ENCODE measurements around the gene ACSM6.

The ACSM6 gene

GRCh38 chr10:95267251-95267650 is 73.2 kb downstream of the ACSM6 start:
- no peak overlapping the region for H3K4ac ChIP-seq (ENCODE audit: low read depth, low read length)
- peaks cover 29 to 31% of the 10 kb centered on the region in 2 experiments for H3K4me1 ChIP-seq (ENCODE audit: control insufficient read depth in 1 of 2, insufficient read depth in 2 of 2, low read length in 2 of 2)
- peaks cover 7% of the 10 kb centered on the region for H3K79me2 ChIP-seq (ENCODE audit: control insufficient read depth, insufficient read depth, low read length, poor library complexity)
- peaks cover 17 to 23% of the 10 kb centered on the region in 2 experiments for H3K36me3 ChIP-seq (ENCODE audit: control insufficient read depth in 1 of 2, insufficient read depth in 2 of 2, low read length in 2 of 2)
- no peak overlapping the region for H3K9ac ChIP-seq (ENCODE audit: low read length)
- H3K9me3 ChIP-seq (ENCODE audit: insufficient read depth, low read depth, low read length) = no peaks in the 10 kb centered on the region
- H3K4me3 ChIP-seq (ENCODE audit: low read depth, low read length) = no peak overlapping the region
- WGBS (ENCODE audit: extremely low coverage, insufficient coverage, insufficient read length) = no CpG with 5 or more reads among the region's 3 CpGs
- no peak overlapping the region for H3K27ac ChIP-seq (ENCODE audit: low read depth, low read length)
- no peaks in the 10 kb centered on the region for H3K27me3 ChIP-seq (ENCODE audit: insufficient read depth, low read length)
- peaks cover 31% of the 10 kb centered on the region for H3K79me1 ChIP-seq (ENCODE audit: low read length)
- H2BK120ac ChIP-seq (ENCODE audit: insufficient read depth, low read length, poor library complexity) = no peak overlapping the region
- no peak overlapping the region for H3K4me2 ChIP-seq (ENCODE audit: low read length)
- H2AK5ac ChIP-seq (ENCODE audit: low read length) = no peak overlapping the region
- no peak overlapping the region for H3K23ac ChIP-seq (ENCODE audit: low read length)
- H4K91ac ChIP-seq (ENCODE audit: low read depth, low read length) = no peak overlapping the region
- no peak overlapping the region for H3K18ac ChIP-seq (ENCODE audit: low read length)
- DNase-seq = no peak
- no peak overlapping the region for H3K14ac ChIP-seq (ENCODE audit: low read length)
- H4K12ac ChIP-seq (ENCODE audit: low read depth, low read length) = no peak overlapping the region
- H2BK5ac ChIP-seq (ENCODE audit: low read depth, low read length, poor library complexity) = no peak overlapping the region
- no peak overlapping the region for H2BK12ac ChIP-seq (ENCODE audit: low read length)
- no peak overlapping the region for H2AFZ ChIP-seq (ENCODE audit: insufficient read depth, low read length, poor library complexity)
- H4K8ac ChIP-seq (ENCODE audit: low read depth, low read length) = no peak overlapping the region

GRCh38 chr10:95268438-95268837 is 74.4 kb downstream of the ACSM6 start:
- Histone ChIP-seq H3K79me2 (ENCODE audit: control insufficient read depth, insufficient read depth, low read length, poor library complexity) (peaks cover 6% of the 10 kb centered on the region), H3K4me1 (ENCODE audit: control insufficient read depth in 1 of 2, insufficient read depth in 2 of 2, low read length in 2 of 2) (peaks cover 25 to 30% of the 10 kb centered on the region in 2 experiments), H3K4me3 (ENCODE audit: low read depth, low read length) (no peak overlapping the region), H3K18ac (ENCODE audit: low read length) (no peak overlapping the region), H2BK120ac (ENCODE audit: insufficient read depth, low read length, poor library complexity) (no peak overlapping the region), H3K4me2 (ENCODE audit: low read length) (peak overlapping the region; percentile 52), H3K9me3 (ENCODE audit: insufficient read depth, low read depth, low read length) (no peaks in the 10 kb centered on the region), H2AK5ac (ENCODE audit: low read length) (no peak overlapping the region), H3K27me3 (ENCODE audit: insufficient read depth, low read length) (no peaks in the 10 kb centered on the region), H3K36me3 (ENCODE audit: control insufficient read depth in 1 of 2, insufficient read depth in 2 of 2, low read length in 2 of 2) (peaks cover 11 to 16% of the 10 kb centered on the region in 2 experiments), H3K4ac (ENCODE audit: low read depth, low read length) (no peak overlapping the region), H3K23ac (ENCODE audit: low read length) (no peak overlapping the region), H2AFZ (ENCODE audit: insufficient read depth, low read length, poor library complexity) (no peak overlapping the region), H3K27ac (ENCODE audit: low read depth, low read length) (peak overlapping the region; percentile 96), H3K79me1 (ENCODE audit: low read length) (peaks cover 26% of the 10 kb centered on the region), H3K14ac (ENCODE audit: low read length) (no peak overlapping the region), H4K12ac (ENCODE audit: low read depth, low read length) (no peak overlapping the region), H4K8ac (ENCODE audit: low read depth, low read length) (no peak overlapping the region), H2BK12ac (ENCODE audit: low read length) (no peak overlapping the region), H3K9ac (ENCODE audit: low read length) (peak overlapping the region; percentile 9), H4K91ac (ENCODE audit: low read depth, low read length) (peak overlapping the region; percentile 29), H2BK5ac (ENCODE audit: low read depth, low read length, poor library complexity) (peak overlapping the region; percentile 24)
- peak; percentile 90 to 94 for DNase-seq
- WGBS (ENCODE audit: extremely low coverage, insufficient coverage, insufficient read length) = no CpG with 5 or more reads among the region's 12 CpGs

- WGBS (ENCODE audit: extremely low coverage, insufficient coverage, insufficient read length) = no CpG with 5 or more reads among the region's 13 CpGs
- Histone ChIP-seq H3K4me2 (ENCODE audit: low read length) (peak overlapping the region; percentile 0), H3K79me2 (ENCODE audit: control insufficient read depth, insufficient read depth, low read length, poor library complexity) (peaks cover 6% of the 10 kb centered on the region), H3K14ac (ENCODE audit: low read length) (no peak overlapping the region), H3K4ac (ENCODE audit: low read depth, low read length) (peak overlapping the region; percentile 43), H3K27ac (ENCODE audit: low read depth, low read length) (peak overlapping the region; percentile 13), H3K4me3 (ENCODE audit: low read depth, low read length) (no peak overlapping the region), H3K27me3 (ENCODE audit: insufficient read depth, low read length) (no peaks in the 10 kb centered on the region), H4K12ac (ENCODE audit: low read depth, low read length) (no peak overlapping the region), H2BK120ac (ENCODE audit: insufficient read depth, low read length, poor library complexity) (no peak overlapping the region), H2AFZ (ENCODE audit: insufficient read depth, low read length, poor library complexity) (no peak overlapping the region), H3K36me3 (ENCODE audit: control insufficient read depth in 1 of 2, insufficient read depth in 2 of 2, low read length in 2 of 2) (peaks cover 2 to 11% of the 10 kb centered on the region in 2 experiments), H2AK5ac (ENCODE audit: low read length) (no peak overlapping the region), H3K23ac (ENCODE audit: low read length) (no peak overlapping the region), H3K18ac (ENCODE audit: low read length) (no peak overlapping the region), H3K79me1 (ENCODE audit: low read length) (peaks cover 10% of the 10 kb centered on the region), H3K4me1 (ENCODE audit: control insufficient read depth in 1 of 2, insufficient read depth in 2 of 2, low read length in 2 of 2) (peaks cover 20 to 29% of the 10 kb centered on the region in 2 experiments), H3K9ac (ENCODE audit: low read length) (no peak overlapping the region), H4K8ac (ENCODE audit: low read depth, low read length) (no peak overlapping the region), H2BK12ac (ENCODE audit: low read length) (peak overlapping the region; percentile 32), H4K91ac (ENCODE audit: low read depth, low read length) (peak overlapping the region; percentile 4), H3K9me3 (ENCODE audit: insufficient read depth, low read depth, low read length) (no peaks in the 10 kb centered on the region), H2BK5ac (ENCODE audit: low read depth, low read length, poor library complexity) (peak overlapping the region; percentile 42)
- peak in 1 of 2 donors; percentile 55 for DNase-seq
Measured at GRCh38 chr10:95273393-95274312, 79.6 kb downstream of the ACSM6 start.

- Histone ChIP-seq H3K23ac (ENCODE audit: low read length) (no peak overlapping the region), H2BK5ac (ENCODE audit: low read depth, low read length, poor library complexity) (no peak overlapping the region), H3K79me1 (ENCODE audit: low read length) (peaks cover 2% of the 10 kb centered on the region), H3K9me3 (ENCODE audit: insufficient read depth, low read depth, low read length) (no peaks in the 10 kb centered on the region), H2AK5ac (ENCODE audit: low read length) (no peak overlapping the region), H2BK12ac (ENCODE audit: low read length) (no peak overlapping the region), H2BK120ac (ENCODE audit: insufficient read depth, low read length, poor library complexity) (no peak overlapping the region), H4K12ac (ENCODE audit: low read depth, low read length) (no peak overlapping the region), H2AFZ (ENCODE audit: insufficient read depth, low read length, poor library complexity) (no peak overlapping the region), H3K4me3 (ENCODE audit: low read depth, low read length) (no peak overlapping the region), H3K4me2 (ENCODE audit: low read length) (no peak overlapping the region), H3K4ac (ENCODE audit: low read depth, low read length) (peak overlapping the region; percentile 72), H3K4me1 (ENCODE audit: control insufficient read depth in 1 of 2, insufficient read depth in 2 of 2, low read length in 2 of 2) (peaks cover 14 to 24% of the 10 kb centered on the region in 2 experiments), H3K18ac (ENCODE audit: low read length) (no peak overlapping the region), H4K91ac (ENCODE audit: low read depth, low read length) (no peak overlapping the region), H3K14ac (ENCODE audit: low read length) (no peak overlapping the region), H3K9ac (ENCODE audit: low read length) (no peak overlapping the region), H3K79me2 (ENCODE audit: control insufficient read depth, insufficient read depth, low read length, poor library complexity) (peaks cover 10% of the 10 kb centered on the region), H3K27me3 (ENCODE audit: insufficient read depth, low read length) (no peaks in the 10 kb centered on the region), H3K27ac (ENCODE audit: low read depth, low read length) (no peak overlapping the region), H3K36me3 (ENCODE audit: control insufficient read depth in 1 of 2, insufficient read depth in 2 of 2, low read length in 2 of 2) (peaks cover 0 to 4% of the 10 kb centered on the region in 2 experiments), H4K8ac (ENCODE audit: low read depth, low read length) (no peak overlapping the region)
- no CpG with 5 or more reads among the region's 1 CpG for WGBS (ENCODE audit: extremely low coverage, insufficient coverage, insufficient read length)
- DNase-seq = no peak
Measured at GRCh38 chr10:95275726-95276366, 81.8 kb downstream of the ACSM6 start.
